Right lobe of liver (tissue), 6 donors: Measurements from ENCODE around the gene RPEL1. TPM values are rescaled to one million over a fixed set of nuclear protein-coding genes. Genes with fewer than 3 reads are reported as not detected.

Source experiments
- ATAC-seq, 4 donors: fragments of 200-7000 bp; cut with Tn5 transposase; one replicate each; pipeline ENCODE4 v1.9.1; 2020; ENCODE audit warnings: mild to moderate bottlenecking in 4 of 4, moderate library complexity in 4 of 4
- DNase-seq, 3 donors: peaks; one replicate each; pipeline ENCODE4 v3.0.0-alpha.2; 2020
- H3K27ac ChIP-seq, 3 donors: fragments of 200-600 bp; one replicate each; pipeline ENCODE4 v1.8.0; 2022
- H3K27me3 ChIP-seq, 2 donors: fragments of 200-600 bp; one replicate each; pipeline ENCODE4 v1.8.0; 2022
- H3K36me3 ChIP-seq, 4 donors: fragments of 200-600 bp; sonication (generic) in 1 of 4; one replicate each; pipeline versions ENCODE4 v1.5.1 to v1.8.0; 2017 to 2022; ENCODE audit warnings: control low read depth in 1 of 4
- H3K4me1 ChIP-seq, 4 donors: fragments of 200-600 bp; sonication (generic) in 1 of 4; one replicate each; pipeline versions ENCODE4 v1.5.1 to v1.8.0; 2017 to 2022; ENCODE audit warnings: control low read depth in 1 of 4
- H3K4me3 ChIP-seq, 3 donors: fragments of 200-600 bp; one replicate each; pipeline ENCODE4 v1.8.0; 2022
- H3K9me3 ChIP-seq, 4 donors: fragments of 200-600 bp; sonication (generic) in 1 of 4; one replicate each; pipeline versions ENCODE4 v1.5.1 to v1.8.0; 2017 to 2022; ENCODE audit warnings: control low read depth in 1 of 4
- POLR2A ChIP-seq: fragments of 450-650 bp; IDR thresholded peaks from one replicate; pipeline ENCODE4 v1.6.1; 2017; ENCODE audit warnings: antibody characterized with exemption, mild to moderate bottlenecking
- WGBS: methylation state at CpG from one replicate; pipeline ENCODE4 v1.1.6; 2018; ENCODE audit warnings: low coverage, low lambda C conversion rate; ENCODE audit not compliant: insufficient coverage; ENCODE audit errors: missing lambda C conversion rate; 5-methylcytosine and 5-hydroxymethylcytosine counted together
- intact Hi-C, 2 donors: fragments of 100-400 bp; cut with DNase I; formaldehyde crosslinking; loops; one replicate each; pipeline versions ENCODE4 v1.11.2 to v1.14.1; 2022
- total RNA-seq, 6 experiments: library from RNA; depleted of rRNA in 2 of 6; stranded (reverse); fragments of >200 nt in 2 of 6; fragmentation: NEBNext Ultra II Directional in 3 of 6; extraction: Animal tissue kit (Norgen Biotek cat#: 25700) in 3 of 6; gene quantifications; one replicate each; pipeline versions ENCODE4 v1.1.0 to v1.2.4, GENCODE V29; 2016 to 2023
- TF ChIP-seq, protein P1 (sequence below), 4 donors: fragments of 200-600 bp in 3 of 4; fragments of 450-650 bp in 1 of 4; IDR thresholded peaks; one replicate each; pipeline versions ENCODE4 v1.5.1 to v1.8.0; 2016 to 2022; ENCODE audit warnings: antibody characterized with exemption in 4 of 4, mild to moderate bottlenecking in 2 of 4
- donor health status: DM: no; HTN: yes; CAD: no.
- donor health status: DM: no; HTN: no; CAD: no.
- donor health status: DM: no; HTN: no; CAD: no.
- donor health status: DM: no; HTN: yes; CAD: no.
- donor health status: DM: no; HTN: yes; CAD: no.

Gene RPEL1
- total RNA-seq, 6 experiments from 2014 or later: not detected

DNA sequence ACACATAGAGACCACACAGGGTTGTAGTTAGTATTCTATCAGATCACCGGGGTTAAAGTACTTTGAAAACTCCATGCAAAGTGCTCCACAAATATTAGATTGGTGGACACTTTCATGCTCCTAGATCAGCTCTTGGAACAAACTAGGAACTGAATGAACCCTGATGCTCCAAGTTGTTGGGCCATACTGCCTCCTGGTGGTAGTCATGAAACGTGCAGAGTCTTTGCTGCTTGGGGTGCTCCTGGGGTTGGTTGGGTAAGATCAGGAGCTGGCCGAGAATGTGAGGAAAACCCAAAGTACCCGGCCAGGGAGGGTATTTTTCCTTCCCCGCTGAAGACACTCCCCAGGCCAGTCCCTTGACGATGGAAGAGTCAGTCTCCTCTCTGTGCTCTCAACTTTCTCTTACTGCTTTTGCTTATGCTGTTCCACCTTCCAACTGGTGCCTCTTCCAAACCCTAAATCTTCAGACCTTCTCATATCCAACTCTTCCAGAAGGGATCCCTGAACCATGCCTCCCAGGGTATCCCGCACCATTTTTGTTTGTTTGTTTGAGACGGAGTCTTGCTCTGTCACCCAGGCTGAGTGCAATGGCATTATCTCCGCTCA is 918 bp upstream of the RPEL1 start:
- intact Hi-C loops: loop anchor here in 1 of 2 donors (10.0 kb wide), 2 partner anchors 170 to 330 kb away; partner anchors contain the start of gene CNNM2
- peak; percentile 47 to 67 (median 64) for DNase-seq
- WGBS: 34% methylated on average over 7 of the region's 9 CpGs

GRCh38 chr10:103246324-103246723 is 637 bp downstream of the RPEL1 start:
- ATAC-seq: no peak
- intact Hi-C loops: loop anchor here in 1 of 2 donors (10.0 kb wide), 2 partner anchors 172 to 332 kb away; partner anchors contain the start of gene CNNM2
- TF ChIP-seq, protein P1, sequence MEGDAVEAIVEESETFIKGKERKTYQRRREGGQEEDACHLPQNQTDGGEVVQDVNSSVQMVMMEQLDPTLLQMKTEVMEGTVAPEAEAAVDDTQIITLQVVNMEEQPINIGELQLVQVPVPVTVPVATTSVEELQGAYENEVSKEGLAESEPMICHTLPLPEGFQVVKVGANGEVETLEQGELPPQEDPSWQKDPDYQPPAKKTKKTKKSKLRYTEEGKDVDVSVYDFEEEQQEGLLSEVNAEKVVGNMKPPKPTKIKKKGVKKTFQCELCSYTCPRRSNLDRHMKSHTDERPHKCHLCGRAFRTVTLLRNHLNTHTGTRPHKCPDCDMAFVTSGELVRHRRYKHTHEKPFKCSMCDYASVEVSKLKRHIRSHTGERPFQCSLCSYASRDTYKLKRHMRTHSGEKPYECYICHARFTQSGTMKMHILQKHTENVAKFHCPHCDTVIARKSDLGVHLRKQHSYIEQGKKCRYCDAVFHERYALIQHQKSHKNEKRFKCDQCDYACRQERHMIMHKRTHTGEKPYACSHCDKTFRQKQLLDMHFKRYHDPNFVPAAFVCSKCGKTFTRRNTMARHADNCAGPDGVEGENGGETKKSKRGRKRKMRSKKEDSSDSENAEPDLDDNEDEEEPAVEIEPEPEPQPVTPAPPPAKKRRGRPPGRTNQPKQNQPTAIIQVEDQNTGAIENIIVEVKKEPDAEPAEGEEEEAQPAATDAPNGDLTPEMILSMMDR (IDR thresholded peaks at IDR 0.05): no peak
- 59% methylated on average over 4 of the region's 4 CpGs for WGBS
- Histone ChIP-seq H3K36me3 (no peaks in the 10 kb centered on the region), H3K4me1 (peaks cover 0 to 1% (median 0%) of the 10 kb centered on the region in 4 donors), H3K9me3 (no peaks in the 10 kb centered on the region), H3K27ac (no peak overlapping the region), H3K27me3 (no peaks in the 10 kb centered on the region), H3K4me3 (no peak overlapping the region)
- no peak for DNase-seq

More for the DNA sequence above, 918 bp upstream of the RPEL1 start:
- Histone ChIP-seq H3K36me3 (no peaks in the 10 kb centered on the region), H3K9me3 (no peaks in the 10 kb centered on the region), H3K4me3 (no peak overlapping the region), H3K27ac (no peak overlapping the region), H3K27me3 (no peaks in the 10 kb centered on the region), H3K4me1 (peaks cover 0 to 4% (median 0%) of the 10 kb centered on the region in 4 donors)
- ATAC-seq: peak; percentile 96 to 98 (median 97)
- no peak for TF ChIP-seq POLR2A
- TF ChIP-seq, protein P1 (IDR thresholded peaks at IDR 0.05): peak; percentile 85 to 90 (median 87)

DNA sequence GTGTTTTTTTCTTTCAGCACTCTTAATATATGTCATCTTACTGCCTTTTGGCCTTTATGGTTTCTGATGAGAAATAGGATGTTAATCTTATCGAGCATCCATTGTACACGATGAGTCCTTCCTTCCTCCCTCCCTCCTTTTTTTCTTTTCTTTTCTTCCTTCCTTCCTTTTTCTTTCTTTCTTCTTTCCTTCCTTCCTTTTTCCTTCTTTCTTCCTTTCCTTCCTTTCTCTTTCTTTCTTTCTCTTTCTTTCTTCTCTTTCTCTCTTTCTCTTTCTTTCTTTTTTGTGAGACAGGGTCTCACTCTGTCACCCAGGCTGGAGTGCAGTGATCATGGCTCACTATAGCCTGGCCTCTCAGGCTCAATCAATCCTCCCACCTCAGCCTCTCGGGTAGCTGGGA is 8.4 kb downstream of the RPEL1 start:
- no peak for DNase-seq
- intact Hi-C loops: no loop called here
- WGBS: 54% methylated on average over 3 of the region's 3 CpGs
- no peak for TF ChIP-seq POLR2A
- Histone ChIP-seq H3K4me1 (no peaks in the 10 kb centered on the region), H3K27me3 (no peaks in the 10 kb centered on the region), H3K9me3 (no peaks in the 10 kb centered on the region), H3K36me3 (no peaks in the 10 kb centered on the region), H3K4me3 (no peak overlapping the region), H3K27ac (no peak overlapping the region)
- no peak for ATAC-seq

- H3K4me3 ChIP-seq: no peak overlapping the region
- TF ChIP-seq, protein P1 (IDR thresholded peaks at IDR 0.05): no peak
- TF ChIP-seq POLR2A: no peak
- no peaks in the 10 kb centered on the region for H3K4me1 ChIP-seq
- H3K36me3 ChIP-seq: no peaks in the 10 kb centered on the region
- intact Hi-C loops: no loop called here
- no peak for DNase-seq
- WGBS: 59% methylated on average over 4 of the region's 4 CpGs
- no peak for ATAC-seq
- H3K27ac ChIP-seq: no peak overlapping the region
- no peaks in the 10 kb centered on the region for H3K9me3 ChIP-seq
- H3K27me3 ChIP-seq: no peaks in the 10 kb centered on the region
Observed at GRCh38 chr10:103254538-103255325, 9.0 kb downstream of the RPEL1 start.

GRCh38 chr10:103256613-103257012 is 10.9 kb downstream of the RPEL1 start:
- no peaks in the 10 kb centered on the region for H3K9me3 ChIP-seq
- H3K27me3 ChIP-seq: no peaks in the 10 kb centered on the region
- no peak overlapping the region for H3K27ac ChIP-seq
- no peaks in the 10 kb centered on the region for H3K36me3 ChIP-seq
- DNase-seq (no peak), ATAC-seq (no peak)
- intact Hi-C loops: no loop called here
- TF ChIP-seq, protein P1 (IDR thresholded peaks at IDR 0.05): no peak
- TF ChIP-seq POLR2A: no peak
- H3K4me3 ChIP-seq: no peak overlapping the region
- 100% methylated on average over 1 of the region's 1 CpG for WGBS
- H3K4me1 ChIP-seq: no peaks in the 10 kb centered on the region
